ENCODE data around the gene ASZ1.

ASZ1 gene

GRCh38 chr7:117333168-117333567 lies 94.1 kb downstream of the ASZ1 start:
- no peak for DNase-seq

- no peak for DNase-seq
These were observed 95.3 kb downstream of the ASZ1 start for GRCh38 chr7:117332031-117332430.

- no peak for DNase-seq
These were observed 101.5 kb downstream of the ASZ1 start for GRCh38 chr7:117325836-117326235.

DNA sequence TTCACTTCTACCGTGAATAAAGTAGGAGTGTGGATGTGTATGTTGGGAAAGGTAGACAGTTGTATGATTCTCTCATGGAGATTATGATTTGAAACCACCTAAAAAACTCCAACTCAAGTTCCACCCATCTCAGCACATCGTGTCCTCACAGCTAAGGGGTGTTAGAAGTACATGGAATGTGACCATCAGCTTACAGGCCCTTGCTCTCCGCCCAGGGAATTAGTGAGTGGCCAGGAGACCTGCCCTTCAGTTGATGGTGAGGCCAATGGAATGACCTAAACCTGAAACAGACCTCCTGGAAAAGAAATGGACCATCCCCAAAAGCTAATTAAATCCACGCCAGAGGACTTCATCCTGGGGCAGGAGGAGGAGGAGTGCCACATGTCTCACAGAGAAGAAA lies 102.3 kb downstream of the ASZ1 start:
- no peak for DNase-seq

DNA sequence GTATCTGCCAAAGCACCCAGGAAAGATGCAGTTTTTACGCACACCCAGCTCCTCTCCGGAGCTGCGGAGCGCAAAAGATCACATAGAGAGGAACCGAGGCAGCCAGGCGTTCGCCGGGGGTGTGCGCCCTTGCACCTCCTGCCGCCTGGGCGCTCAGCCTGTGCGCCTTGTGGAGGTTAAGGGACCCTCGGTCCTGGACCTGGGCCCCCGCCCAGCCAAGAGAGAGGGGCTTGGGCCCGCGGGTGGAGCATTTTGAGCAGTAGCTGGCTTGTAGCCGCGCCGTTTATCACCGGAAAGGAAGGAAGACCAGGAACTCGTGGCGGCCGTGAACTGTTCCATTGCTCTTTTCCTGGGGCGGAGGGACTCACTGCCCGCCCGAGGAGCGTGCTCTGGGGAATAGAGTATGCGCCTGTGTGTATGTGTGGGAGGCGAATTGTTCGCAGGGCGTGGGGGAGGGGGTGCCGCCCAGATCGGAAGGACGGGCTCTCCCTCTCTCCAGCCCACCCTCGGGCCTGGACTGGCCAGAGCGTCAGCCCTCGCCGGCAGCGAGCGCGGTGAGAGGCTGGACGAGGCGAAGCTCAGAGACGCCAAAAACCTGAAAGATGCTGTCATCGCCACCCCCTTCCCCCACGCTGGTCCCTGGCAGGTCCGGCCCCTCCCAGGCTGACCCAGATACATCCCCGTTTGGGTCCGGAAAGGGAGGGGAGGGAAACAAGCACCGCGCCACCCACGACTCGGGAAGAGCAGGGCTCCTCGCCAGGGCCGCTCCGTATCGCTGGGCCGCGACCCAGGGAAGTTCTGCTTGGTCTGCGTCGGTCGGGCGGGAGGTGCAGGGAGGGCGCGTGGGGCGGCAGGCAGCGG lies 103.2 kb downstream of the ASZ1 start:
- DNase-seq = no peak

GRCh38 chr7:117323305-117323850 lies 103.9 kb downstream of the ASZ1 start:
- DNase-seq = no peak

DNA sequence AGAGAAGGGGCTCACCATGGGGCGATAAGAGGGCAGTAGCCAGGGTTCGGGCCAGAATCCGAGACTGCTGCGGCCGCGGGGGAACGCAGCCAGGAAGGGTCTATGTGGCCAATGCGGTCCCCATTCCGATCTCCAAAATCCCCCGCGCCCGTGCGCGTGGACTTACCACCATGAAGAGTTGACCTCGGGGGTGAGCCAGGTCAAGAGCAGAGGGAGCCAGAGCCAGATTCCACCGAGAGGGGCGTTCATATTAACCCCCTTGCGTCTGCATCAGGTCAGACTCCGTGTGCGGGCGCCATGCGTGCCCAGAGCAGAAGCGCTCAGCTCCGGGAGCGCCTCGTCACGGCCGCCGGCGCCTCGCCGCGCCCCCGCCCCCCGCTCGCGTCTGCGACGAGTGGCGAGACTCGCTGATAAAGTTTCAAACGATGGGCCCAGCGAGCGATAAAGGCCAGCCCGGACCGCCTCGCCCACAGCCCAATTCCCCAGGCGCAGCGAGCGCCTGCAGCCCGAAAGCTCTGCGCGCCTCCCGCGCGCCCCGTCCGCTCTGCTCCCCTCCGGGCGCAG lies 104.5 kb downstream of the ASZ1 start, which contains the start of gene WNT2:
WNT2 (minus strand) TSS at position 318 of the 564 bp plus-strand sequence; CDS start at position 249, 69 bp downstream.
- no peak for DNase-seq

DNA sequence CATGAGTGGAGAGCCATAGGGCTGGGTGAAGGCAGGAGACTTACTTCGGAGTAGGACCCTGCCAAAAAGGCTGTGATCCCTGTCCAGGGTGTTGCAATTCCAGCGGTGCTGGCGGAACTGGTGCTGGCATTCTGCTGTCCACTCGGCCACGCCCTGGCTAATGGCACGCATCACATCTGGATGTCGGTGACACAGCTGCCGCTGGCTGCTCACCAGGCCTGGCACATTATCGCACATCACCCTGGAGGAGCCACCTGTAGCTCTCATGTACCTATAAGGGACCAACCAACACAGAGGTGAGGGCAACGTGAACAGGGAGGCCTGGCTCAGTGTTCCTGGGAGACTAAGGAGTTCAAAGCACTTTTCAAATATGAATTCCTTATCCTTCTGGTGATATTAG lies 106.8 kb downstream of the ASZ1 start:
- no peak for DNase-seq

GRCh38 chr7:117319181-117319580 lies 108.1 kb downstream of the ASZ1 start:
- no peak for DNase-seq

GRCh38 chr7:117313582-117313981 lies 113.7 kb downstream of the ASZ1 start:
- DNase-seq = no peak
